ENCODE measurements around the gene RAD23B. TPM values are rescaled to one million over a fixed set of nuclear protein-coding genes. Genes with fewer than 3 reads are reported as not detected.

RAD23B gene
- total RNA-seq, 4 donors from 2014 or later, result 87.3 to 98.6 (median 93.1) TPM

GRCh38 chr9:107375651-107376369 is 92.7 kb downstream of the RAD23B start:
- no peak for DNase-seq (ENCODE audit: low spot score in 2 of 2)
- WGBS, 2 donors, result 55 to 61% methylated on average over 10 of the region's 10 CpGs
- Histone ChIP-seq H3K9me3 (no peaks in the 10 kb centered on the region), H3K36me3 (no peaks in the 10 kb centered on the region), H3K4me3 (no peak overlapping the region), H3K27me3 (no peaks in the 10 kb centered on the region), H3K27ac (no peak overlapping the region), H3K4me1 (no peaks in the 10 kb centered on the region)
- TF ChIP-seq EP300 (IDR thresholded peaks at IDR 0.05) (no peak), POLR2A (IDR thresholded peaks at IDR 0.05) (no peak), CTCF (IDR thresholded peaks at IDR 0.05) (no peak)

GRCh38 chr9:107378006-107378405 is 94.9 kb downstream of the RAD23B start:
- Histone ChIP-seq H3K36me3 (no peaks in the 10 kb centered on the region), H3K27me3 (no peaks in the 10 kb centered on the region), H3K27ac (no peak overlapping the region), H3K9me3 (no peaks in the 10 kb centered on the region), H3K4me1 (no peaks in the 10 kb centered on the region), H3K4me3 (no peak overlapping the region)
- no peak for DNase-seq (ENCODE audit: low spot score in 2 of 2)
- WGBS, 2 donors, result 70 to 76% methylated on average over 2 of the region's 2 CpGs
- TF ChIP-seq CTCF (IDR thresholded peaks at IDR 0.05) (no peak), POLR2A (IDR thresholded peaks at IDR 0.05) (no peak), EP300 (IDR thresholded peaks at IDR 0.05) (no peak)

Other genes starting within 250 kb of the RAD23B start
- gene KLF4, start 206.5 kb downstream of the RAD23B start, total RNA-seq, result 100 to 1,000 TPM in 2 of 4 donors, 10 to 100 TPM in 2; 90.6 to 123 (median 106) TPM

Measured in tibial nerve (tissue), 4 donors.